ENCODE results near the gene CALN1.
"Not testable (repeated sequence)": the region's sequence is repeated elsewhere in the genome, so short reads cannot be mapped to it uniquely, and the experiment has no call there.

Gene CALN1

GRCh38 chr7:72080341-72080766 lies 331.8 kb downstream of the CALN1 start:
- DNase-seq, result no peak

DNA sequence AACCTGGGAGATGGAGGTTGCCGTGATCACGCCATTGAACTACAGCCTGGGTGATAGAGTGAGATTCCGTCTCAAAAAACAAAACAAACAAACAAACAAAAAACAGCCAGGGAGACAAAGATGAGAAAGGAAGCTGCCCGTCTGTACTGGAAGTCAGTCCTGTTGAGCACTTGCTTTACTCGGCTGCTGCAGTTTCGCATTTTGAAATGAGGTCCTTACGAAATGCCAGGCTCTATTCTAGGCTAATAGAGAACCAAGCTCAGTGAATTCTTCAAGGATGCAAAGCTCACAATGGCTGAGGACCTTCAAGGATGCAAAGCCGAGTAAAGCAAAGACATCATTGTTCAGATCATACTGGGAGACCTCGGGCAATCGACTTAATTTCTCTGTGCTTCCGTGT lies 333.3 kb downstream of the CALN1 start:
- no peak for DNase-seq

GRCh38 chr7:72078301-72078700 lies 333.8 kb downstream of the CALN1 start:
- no peak for DNase-seq

GRCh38 chr7:72077786-72078185 lies 334.4 kb downstream of the CALN1 start:
- no peak for DNase-seq

DNA sequence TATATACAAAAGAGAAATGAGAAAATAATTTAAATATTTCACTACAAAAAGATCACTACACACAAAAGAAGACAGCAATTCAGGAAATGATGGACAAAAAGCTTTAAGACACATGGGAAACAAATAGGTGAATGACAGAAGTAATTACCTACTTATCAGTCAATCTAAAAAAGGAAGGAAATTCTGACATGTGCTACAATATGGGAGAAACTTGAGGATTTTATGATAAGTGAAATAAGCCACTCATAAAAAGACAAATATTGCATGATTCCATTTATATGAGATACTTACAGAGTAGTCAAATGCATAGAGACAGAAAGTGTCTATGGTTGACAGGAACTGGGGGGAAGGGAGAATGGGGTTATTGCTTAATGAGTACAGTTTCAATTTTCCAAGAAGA lies 339.2 kb downstream of the CALN1 start:
- no peak for DNase-seq

DNA sequence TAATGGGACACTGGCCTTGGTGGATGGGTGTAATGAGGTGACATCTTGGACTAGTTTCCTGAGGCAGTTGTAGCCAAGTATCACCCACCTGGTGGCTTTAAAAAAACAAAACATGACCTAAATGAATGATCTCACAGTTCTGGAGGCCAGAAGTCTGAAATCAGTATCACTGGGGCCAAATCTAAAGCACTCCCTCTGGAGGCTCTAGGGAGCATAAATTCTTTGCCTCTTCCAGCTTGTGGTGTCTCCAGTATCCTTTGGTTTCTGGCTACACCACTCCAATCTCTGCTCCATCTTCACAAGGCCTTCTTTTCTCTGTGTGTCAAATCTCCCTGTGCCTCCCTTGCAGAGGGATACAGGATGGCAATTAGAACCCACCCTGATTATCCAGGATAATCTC lies 342.9 kb downstream of the CALN1 start:
- DNase-seq, result no peak

DNA sequence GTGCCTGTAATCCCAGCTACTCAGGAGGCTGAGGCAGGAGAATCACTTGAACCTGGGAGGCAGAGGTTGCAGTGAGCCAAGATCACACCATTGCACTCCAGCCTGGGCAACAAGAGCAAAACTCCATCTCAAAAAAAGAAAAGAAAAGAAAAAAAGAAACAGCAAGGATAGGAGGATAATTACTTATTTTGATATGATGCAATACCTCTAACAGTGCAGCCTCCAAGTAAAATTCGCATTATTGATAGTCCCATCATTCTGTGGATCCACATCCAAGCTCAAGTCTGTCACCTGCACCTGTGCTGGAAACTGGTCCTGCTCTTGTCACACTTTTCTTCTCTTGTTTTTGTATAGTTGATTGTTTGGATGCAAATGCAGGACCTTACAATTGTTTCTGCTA lies 346.4 kb downstream of the CALN1 start:
- not testable (repeated sequence) for DNase-seq

- no peak for DNase-seq
These were observed 347.2 kb downstream of the CALN1 start for GRCh38 chr7:72064916-72065315.

DNA sequence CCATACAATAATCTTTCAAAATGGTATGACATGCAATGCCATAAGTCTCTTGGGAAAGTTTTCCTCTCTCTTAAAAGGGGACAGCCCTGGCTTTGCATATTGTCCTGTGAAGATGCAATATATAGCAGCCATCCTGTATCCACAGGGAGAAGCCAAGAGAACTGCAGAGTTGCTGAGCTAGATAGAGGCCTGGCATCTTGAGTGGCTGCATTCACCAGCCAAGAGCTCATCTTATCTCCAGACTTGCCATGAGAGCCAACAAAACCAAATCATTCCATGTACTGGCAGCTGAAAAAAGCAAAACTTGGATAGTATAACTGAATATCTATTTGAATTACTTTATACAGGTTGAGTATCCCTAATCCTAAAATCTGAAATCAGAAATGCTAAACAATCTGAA lies 348.8 kb downstream of the CALN1 start:
- no peak for DNase-seq

DNA sequence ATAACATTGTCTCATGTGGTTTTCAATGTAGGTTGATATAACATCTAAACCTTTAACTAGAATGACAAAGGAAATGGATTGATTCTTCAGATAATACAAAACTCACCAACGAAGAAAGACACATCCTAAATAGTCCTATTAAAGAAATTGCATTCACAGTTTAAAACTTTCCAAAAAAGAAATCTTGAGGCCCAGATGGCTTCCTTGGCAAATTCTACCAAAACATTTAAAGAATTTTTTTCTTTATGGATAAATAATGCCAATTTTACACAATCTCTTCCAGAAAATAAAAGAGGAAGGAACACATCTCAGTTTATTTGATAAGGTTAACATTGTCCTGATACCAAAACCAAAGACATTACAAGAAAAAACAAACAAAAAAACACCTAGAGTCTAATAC lies 349.5 kb downstream of the CALN1 start:
- DNase-seq, result no peak

GRCh38 chr7:72059925-72060324 lies 352.2 kb downstream of the CALN1 start:
- no peak for DNase-seq

DNA sequence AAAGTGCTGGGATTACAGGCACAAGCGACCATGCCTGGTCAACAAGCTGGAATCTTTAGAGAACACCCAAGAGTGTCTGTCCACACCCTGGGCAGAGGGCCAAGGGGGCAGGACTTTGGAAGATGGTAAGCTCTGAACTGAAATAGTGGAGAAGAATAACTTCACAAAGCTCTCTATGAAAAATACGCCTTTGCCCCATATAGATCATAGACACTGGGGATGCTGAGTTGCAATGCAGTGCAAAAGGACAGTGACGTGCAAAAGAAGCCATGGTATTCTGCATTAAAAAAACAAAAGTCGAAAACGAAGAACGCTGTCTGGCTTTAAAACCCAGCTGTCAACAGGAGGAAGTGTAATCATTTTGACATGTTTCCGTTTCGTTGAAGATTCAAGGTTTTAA lies 353.6 kb downstream of the CALN1 start:
- no peak for DNase-seq

GRCh38 chr7:72057796-72058195 lies 354.3 kb downstream of the CALN1 start:
- no peak for DNase-seq

GRCh38 chr7:72057231-72057630 lies 354.9 kb downstream of the CALN1 start:
- DNase-seq, result no peak

- DNase-seq, result no peak
These were observed 356.7 kb downstream of the CALN1 start for GRCh38 chr7:72055426-72055825.

- no peak for DNase-seq
These were observed 358.8 kb downstream of the CALN1 start for GRCh38 chr7:72053292-72053691.

DNA sequence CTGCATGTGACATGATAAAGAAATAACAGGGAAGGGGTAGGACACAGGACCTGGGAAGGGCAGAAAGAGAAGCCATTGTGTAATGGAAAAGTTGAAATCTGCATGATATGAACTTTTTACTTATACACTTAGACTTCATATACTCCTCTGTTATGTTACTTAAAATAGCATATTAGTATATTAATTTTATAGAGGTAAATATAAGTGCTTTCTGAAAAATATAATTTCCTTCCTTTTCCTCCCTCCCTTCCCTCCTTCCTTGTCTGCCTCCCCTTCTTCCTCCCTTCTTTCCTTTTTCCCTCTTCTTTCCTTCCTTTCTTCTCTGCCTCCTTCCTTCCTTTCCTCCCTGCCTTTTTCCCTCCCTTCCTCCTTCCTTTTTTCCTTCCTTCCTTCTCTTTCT lies 363.7 kb downstream of the CALN1 start:
- DNase-seq, result no peak

DNA sequence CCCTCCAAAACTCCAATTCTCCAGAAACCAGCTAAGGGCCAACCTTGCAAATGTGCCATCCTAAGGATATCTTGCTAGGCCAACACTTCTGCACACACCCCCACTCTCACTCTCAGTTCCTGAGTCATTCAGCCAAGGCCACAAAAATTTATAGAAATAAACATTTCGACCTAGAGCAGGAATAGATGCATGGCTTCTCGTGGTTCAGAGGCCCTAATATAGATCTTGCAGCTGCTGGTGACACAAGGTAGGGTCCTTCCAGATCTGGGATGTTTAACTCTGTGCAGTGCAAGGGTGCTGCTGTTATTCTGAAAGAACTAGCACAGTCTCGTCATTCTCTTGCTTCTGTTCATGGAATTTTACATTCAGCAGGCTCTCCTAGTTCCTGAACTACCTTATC lies 369.3 kb downstream of the CALN1 start:
- no peak for DNase-seq

DNA sequence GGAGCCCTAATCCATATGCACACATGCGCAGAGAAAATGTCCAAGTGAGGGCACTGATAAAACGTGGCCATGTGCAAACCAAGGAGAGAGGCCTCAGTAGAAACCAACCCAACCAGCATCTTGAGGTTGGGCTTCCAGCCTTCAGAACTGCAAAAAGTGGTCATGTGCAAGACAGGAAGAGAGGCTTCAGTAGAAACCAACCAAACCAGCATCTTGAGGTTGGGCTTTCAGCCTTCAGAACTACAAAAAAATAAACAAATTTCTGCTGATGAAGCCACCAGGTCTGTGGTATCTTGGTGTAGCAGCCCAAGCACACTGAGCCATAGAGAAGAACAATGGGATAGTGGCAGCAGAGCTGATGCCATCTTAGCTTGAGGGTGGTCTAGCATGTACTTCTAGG lies 371.5 kb downstream of the CALN1 start:
- no peak for DNase-seq

DNA sequence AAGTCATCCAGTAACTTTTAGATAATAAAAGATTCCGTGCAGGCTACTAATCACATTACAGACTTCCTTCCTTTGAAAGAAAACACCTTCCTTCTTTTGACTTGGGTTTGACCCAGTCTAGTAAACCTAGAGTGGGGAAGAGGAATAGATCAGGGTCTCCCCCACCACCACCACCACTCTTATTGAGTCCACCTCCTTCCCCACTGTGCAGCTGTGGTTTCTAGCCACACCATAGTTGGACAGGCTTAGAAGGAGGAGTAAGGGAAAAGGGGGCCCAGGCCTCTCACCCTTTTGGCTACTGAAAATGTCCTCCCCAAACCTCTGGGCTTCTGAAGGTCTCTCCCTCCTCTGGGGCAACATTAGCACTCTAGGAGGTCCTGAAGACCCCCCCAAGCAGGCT lies 372.7 kb downstream of the CALN1 start:
- DNase-seq, result no peak

- DNase-seq, result no peak
These were observed 374.0 kb downstream of the CALN1 start for GRCh38 chr7:72038022-72038732.

DNA sequence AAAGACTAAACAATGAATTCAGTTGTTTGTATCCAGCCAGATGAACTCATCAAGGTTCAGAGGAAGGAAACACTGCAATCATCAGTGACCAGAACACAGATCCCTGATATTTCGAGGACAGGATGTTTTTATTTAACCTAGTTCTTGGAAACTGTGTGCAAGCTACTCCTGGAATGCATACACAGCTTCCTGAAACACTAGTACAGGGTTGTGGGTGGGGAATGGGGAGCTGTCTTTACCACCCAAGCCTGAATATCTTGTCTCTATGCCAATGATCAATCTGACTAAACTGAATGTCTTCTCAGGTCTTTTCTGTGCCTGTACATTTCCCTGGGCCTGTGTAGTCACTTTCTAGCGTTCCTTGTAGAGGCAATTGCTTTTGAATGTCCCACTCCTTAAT lies 374.6 kb downstream of the CALN1 start:
- DNase-seq, result no peak

GRCh38 chr7:72035266-72035665 lies 376.9 kb downstream of the CALN1 start:
- DNase-seq, result no peak

DNA sequence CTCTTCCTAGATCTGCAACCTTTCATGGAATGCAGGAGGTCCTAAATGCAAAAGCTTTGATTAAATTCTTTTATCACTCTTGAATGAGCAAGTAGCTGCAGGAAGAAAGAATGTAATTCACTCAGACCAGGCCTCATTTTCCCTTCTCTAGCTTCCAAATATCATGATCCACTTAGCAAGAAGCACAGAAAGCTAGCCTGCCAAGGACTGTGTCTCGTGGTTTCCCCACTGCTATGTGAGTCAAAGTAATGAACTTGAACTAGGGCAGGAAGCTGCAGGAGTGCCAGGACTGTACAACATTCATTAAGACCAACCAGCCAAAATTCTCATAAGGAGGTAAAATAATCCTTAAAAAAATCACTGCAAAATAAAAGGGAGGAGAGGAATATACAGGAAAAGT lies 379.2 kb downstream of the CALN1 start:
- DNase-seq, result no peak

DNA sequence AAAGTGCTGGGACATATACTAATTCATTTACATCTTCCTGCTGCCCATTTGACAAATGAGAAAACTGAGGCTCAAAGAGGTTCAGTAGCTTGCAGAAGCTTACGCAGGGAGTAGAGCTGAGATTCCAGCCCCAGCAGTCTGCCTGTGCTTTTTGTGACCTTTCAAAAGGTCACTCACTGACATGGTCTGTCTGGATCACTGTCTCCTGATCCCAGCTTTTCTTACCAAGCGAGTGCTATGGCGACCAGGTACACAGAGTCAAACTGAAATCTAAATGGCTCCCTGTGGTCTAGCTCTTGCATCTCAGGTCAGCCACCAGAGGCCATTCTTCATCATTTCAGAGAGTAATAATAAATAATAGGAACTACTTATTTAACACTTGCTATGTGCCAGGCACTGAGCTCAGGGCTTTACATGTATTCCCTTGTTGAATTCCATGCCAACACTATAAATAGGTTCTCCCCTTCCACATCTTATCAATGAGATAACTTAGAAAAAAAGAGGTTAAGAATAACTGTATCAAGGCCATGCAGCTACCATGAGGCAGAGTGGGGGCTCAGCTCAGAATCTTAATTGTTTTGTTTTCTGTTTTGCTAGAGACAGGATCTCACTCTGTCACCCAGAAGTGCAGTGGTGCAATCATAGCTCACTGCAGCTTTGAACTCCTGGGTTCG lies 381.0 kb downstream of the CALN1 start:
- no peak for DNase-seq
